ENCODE measurements around the gene SCAF8.

- TF ChIP-seq POLR2A (IDR thresholded peaks at IDR 0.05; ENCODE audit: low read length) (no peak), GATA1 (IDR thresholded peaks at IDR 0.05; ENCODE audit: low read depth, low read length) (no peak)
These were observed 64.6 kb downstream of the SCAF8 start for GRCh38 chr6:154797857-154798256.

Data from erythroblast (primary cell).